Suppressor macrophage treated with lipopolysaccharide for 1 hour (primary cell): ENCODE data around the gene CHPF.

Experiments used
- DNase-seq, 3 donors: peaks; one replicate each; pipeline ENCODE4 v3.0.0-alpha.2; 2020 to 2022

Gene CHPF

DNA sequence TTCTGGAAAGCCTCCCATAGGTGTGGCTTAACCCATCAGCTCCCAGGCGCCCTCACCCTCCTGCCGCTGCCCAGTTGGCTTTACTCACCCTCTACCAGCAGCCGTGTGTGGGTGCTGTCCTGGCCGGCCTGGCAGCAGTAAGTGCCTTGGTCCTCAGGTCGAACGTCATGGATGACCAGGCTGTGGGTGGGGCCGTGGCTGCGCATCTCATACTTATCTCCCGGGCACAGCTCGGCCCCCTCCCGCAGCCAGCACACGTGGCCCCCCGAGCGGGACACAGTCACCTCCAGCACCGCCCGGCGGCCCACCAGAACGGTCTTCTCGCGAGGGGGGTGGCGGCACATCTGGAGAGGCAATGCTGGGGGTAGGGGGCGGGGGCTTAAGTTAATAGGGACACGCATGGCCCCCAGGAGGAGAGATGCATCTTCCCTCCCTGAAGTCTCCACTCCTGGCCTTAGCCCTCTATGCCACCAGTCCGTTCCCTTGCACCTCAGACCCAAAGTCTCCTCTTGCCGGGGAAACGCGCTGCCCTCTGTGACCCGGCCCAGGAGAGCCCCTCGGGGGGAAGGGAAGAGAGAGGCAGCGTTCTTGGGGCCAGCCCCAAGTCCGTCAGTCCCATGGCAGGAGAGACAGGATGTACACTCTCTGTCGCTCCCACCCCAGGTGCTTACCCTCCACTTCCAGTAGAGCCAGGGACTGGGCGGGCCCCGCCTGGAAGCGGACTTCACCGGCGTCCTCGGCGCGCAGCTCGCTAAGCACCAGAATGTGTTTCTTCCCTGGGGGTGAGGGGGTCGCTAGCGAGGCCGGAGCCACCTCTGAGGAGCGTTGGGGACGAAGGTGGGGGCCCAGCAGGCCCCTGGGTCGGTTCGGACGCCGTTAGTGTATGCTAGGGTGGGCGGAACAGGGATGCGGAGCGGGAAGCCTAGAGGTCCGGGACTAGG is 8.1 kb upstream of the CHPF start:
- DNase-seq: peak; percentile 33 to 41 (median 34)

DNA sequence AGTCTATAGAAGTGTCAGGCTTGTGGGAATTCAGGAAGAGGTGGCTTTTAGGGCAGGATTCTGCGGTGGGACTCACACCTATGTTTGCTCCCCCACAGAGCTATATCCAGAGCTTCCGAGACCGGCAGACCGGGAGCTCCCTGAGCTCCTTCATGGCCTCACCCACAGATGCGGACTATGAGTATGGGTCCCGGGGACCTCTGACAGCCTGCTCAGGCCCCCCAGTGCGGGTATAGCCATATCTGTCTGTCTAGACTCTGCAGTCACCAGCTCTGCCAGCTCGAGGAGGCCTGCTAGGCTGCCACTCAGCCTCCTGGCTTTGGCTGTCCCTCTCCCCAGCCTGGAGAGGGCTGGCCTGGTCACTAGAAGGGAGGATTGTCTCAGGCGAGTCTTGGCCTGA is 6.0 kb upstream of the CHPF start:
- no peak for DNase-seq

DNA sequence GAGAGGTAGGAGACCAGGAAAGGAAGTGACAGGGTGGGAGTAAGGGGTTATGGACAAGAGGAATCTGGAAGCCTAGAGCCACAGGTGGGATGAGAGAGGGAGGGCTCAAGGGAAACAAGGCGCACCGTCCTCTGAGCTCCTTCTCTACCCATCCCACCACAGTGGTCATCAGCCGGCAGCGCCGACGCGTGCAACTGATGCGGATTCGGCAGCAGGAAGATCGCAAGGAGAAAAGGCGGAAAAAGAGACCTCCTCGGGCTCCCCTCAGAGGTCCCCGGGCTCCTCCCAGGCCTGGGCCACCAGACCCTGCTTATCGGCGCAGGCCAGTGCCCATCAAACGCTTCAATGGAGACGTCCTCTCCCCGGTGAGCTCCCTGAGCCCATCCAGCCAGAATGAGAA is 5.4 kb upstream of the CHPF start:
- DNase-seq: no peak

DNA sequence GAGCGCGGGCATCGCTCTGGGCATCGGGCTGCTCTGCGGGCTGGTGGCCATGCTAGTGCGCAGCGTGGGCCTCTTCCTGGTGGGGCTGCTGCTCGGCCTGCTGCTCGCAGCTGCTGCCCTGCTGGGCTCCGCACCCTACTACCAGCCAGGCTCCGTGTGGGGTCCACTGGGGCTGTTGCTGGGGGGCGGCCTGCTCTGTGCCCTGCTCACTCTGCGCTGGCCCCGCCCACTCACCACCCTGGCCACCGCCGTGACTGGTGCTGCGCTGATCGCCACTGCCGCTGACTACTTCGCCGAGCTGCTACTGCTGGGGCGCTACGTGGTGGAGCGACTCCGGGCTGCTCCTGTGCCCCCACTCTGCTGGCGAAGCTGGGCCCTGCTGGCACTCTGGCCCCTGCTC is 4.0 kb upstream of the CHPF start:
- no peak for DNase-seq

DNA sequence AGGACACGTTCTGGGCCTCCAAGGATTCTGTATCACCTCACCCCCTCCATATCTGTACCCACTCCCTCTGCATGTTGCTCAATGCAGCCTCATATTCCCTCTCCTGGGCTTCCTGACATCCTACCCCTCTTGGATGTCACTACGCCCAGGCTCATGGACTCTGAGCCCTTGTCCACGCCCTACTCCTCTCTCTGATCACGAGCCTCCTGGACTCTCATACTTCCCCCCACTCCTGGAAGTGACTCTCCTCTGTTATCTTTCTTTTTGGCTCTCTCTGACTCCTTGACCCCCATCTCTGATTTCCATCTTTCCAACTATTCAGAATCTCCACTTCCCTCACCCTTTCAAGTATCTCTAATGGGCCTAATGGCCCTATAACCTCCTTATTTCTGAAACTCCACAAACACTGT is 2.3 kb upstream of the CHPF start:
- DNase-seq: no peak

DNA sequence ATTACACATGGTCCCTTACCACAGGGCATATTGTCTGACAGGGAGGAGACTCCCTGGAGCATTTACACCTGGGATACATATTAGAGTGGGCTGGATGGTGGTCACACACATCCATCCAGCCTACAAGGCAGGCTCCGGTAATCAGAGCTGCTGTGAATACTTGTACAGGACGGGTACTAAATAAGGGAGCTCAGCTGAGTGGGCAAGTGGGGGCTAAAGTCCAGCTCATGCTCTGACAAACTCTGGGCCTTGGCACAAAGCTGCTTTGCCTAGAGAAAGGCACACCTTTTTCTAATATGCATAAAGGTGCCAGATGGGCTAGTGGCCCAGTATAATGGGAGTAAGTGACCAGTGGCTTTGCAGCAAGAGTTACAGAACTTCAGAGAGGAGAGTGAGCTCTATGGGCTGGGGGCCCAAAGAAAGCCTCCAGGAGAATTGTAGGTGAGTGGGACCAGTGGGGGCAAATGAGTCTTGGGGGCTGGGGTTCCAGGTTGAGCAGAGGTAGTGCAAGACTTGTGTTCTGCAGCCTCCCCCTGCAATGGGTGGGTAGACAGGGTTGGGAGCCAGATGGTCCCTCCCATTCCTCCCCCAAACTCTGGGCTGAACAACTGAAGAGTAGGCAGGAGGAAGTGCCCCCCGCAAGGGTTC is 1.8 kb upstream of the CHPF start:
- no peak for DNase-seq

DNA sequence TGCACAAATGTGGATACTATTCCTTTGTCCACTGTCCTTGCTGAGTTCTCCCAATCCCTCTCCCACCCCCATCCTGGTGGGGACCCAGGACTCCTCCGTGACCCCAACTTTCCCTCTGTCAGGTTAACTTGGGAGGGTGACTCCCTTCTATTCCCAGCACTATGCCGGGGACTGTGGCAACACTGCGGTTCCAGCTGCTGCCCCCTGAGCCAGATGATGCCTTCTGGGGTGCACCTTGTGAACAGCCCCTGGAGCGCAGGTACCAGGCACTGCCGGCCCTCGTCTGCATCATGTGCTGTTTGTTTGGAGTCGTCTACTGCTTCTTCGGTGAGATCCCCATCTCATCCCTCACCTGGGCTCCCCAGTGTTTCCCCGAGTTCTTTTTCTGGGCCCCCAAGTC is 958 bp upstream of the CHPF start:
- DNase-seq: no peak

DNA sequence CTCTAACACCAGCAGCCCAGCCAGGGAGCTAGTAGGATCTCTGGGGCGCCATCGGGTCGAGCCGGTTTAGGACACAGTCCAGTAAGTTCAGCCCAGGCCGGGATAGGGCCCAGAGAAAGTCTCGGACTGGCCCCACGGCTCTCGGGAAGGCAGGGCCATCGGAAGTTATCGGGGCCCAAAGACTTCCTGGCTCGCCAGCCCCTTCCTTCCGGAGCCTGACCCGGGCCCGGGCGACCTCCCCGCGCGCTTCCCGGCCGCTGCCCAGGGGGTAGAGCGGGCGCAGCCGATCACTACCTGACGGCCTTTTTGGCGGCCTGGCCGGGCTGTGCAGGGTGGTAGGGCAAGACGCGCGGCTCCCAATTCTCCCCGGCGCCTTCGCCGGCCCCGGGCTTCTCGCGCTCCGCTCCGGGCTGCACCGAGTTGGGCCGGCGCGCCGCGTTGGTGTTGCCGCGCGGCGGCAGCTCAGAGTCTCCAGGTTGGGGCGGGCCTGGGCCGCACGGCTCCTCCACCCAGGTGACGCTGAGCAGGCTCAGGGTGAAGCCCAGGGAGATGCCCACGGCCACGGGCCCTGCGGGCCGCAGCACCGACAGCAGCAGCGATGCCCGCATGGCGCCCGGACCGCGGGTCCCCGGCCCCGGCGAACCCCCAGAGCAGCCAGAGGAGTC is 546 bp downstream of the CHPF start:
- peak in 1 of 3 donors; percentile 40 for DNase-seq

DNA sequence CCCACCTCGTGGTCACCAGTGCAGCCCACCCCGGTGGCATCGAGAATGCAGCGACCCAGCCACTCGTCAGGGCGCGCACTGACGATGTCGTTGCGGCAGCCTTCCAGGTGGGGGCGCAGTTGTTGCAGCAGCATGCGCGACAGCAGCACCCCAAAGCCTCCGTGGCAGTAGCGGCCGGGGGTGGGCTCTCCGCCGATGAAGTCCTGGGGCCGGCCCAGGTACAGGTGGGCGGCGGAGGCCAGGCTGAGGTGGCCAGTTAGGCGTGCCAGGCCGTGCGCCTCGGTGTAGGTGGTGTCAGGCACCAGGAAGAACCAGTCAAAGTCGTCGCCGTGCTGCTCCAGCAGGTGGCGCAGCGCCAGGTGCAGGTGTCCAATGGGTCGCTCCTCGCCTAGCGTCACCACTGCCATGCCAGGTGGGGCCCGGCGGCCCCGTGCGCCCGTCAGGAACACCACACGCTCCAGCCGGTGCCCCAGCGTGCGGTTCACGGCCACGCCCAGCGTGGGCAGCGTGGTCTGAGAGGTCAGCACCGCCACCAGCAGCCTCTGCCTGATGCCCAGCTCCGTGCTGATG is 1.9 kb downstream of the CHPF start:
- peak; percentile 72 to 85 (median 78) for DNase-seq

DNA sequence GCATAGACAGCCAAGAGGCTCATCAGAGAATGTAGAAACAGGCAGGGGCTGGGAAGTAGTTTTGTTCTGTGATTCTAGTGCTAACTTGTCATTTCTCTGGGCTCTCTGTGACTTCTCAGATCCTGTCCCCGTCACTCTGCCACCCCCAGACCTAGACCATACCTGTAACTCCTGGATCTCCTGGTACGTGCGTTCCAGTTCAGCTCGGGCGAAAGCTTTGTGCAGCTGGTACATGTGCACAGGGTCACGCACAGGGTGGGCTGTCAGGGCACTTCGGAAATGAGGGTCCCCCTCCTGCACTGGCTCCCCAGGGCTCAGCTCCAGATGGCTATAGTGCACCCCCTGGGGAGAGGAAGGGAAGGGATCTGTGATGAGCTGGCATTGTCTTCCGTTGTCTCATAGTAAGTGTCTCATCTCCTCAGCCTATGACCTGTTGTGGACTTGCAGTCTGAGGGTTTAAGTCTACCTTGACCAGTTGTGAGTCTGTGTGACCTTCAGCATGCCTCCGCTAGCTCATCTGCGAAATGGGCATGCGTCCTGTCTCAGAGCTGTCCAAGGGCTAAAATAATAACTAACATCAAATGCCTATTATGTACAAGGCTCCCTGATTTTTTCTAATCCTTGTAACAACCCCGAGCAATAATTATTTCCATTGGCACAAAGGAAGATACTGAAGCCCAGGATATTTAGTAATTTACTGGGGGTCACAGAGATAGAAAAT is 2.7 kb downstream of the CHPF start:
- DNase-seq: no peak

DNA sequence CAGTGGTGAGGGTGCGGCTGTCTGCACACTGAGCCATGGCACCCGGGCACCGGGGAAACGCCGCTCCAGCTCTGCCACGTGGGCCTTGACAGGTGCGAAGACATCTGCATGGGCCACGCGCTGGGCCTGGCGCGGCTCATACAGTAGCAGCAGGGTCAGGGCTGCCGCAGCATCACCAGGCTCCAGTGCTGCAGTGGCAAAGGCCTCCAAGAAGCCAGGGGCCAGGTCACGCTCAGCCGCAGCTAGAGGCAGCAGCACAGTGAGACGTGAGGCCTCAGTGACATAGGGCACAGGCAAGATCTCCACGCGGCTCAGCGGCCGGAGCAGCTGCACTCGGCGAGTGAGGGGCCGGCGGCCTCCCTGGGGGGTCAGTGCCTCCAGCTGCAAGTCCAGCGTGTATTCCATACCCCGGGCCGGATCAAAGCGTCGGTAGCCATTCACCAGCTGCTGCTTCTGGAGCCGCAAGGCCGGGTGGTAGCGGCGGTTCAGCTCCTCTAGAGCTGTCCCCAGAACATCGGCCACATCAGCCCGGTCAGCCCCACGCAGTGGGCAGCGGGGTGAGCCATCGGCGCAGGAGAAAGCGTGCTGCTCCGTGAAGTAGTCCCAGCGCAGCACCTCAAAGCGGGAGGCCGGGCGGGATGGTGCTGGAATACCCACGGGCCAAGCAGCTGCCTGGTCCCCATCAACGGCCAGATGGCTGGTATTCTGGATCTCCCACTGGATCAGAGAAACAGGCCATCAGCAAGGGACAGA is 3.5 kb downstream of the CHPF start:
- DNase-seq: no peak

DNA sequence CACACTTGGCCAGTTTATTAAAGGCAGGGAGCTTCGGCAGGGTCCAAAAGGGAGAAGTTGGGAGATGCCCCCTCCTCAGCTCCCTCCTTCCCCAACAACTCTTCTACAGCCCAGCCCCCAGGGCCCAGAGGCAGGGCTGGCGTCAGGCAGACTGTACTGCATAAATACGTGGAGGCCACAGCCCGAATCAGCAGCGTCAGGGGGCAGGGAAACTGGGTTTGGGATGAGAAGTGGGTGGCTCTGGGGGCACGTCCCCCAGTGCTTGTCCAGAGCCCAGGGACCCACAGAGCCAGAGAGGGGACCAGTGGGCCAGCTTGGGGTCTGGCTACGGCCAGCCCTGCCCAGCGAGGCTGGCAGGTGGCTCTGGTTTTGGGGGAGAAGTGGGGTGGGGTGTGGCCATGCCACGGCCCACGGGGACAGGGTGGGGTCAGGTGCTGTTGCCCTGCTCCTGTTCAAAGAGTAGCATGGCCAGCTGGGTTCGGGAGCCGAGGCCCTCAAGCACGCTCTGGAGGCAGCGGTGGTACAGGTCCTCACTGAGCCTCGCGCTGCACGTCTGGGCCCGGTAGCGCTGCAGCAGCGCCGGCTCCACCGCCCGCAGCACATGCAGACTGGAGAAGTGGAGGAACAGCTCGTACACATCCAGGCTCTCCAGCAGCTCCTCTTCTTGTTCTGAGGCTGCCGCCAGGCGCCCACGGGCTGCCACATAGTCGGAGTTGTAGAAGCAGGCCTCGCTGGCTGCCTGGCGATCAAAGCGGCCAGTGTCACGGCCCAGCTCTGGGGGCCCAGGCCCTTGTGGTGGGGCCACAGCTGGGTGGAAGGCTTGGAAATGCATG is 4.4 kb downstream of the CHPF start:
- DNase-seq: no peak

DNA sequence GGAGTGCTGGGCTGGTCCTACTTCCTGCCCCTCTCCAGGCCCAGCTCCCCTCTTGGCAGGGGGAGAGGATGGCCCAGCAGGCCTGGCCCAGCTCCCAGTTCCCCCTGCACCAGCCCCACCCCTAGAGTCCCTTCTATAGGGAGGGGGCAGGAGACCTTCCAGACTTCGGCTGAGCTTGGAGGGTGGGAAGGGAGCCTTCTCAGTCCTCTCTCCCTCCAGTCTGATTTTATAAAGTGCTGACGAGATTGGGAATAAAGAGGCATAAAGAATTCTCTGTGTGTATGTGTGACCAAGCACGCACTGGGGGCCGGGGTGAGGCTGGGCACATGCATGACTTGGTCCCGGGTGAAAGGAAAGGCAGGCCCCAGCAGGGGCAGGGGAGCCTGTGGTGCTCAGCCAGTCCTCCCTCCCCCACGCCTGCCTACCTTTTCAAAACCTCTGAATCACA is 5.1 kb downstream of the CHPF start:
- no peak for DNase-seq

DNA sequence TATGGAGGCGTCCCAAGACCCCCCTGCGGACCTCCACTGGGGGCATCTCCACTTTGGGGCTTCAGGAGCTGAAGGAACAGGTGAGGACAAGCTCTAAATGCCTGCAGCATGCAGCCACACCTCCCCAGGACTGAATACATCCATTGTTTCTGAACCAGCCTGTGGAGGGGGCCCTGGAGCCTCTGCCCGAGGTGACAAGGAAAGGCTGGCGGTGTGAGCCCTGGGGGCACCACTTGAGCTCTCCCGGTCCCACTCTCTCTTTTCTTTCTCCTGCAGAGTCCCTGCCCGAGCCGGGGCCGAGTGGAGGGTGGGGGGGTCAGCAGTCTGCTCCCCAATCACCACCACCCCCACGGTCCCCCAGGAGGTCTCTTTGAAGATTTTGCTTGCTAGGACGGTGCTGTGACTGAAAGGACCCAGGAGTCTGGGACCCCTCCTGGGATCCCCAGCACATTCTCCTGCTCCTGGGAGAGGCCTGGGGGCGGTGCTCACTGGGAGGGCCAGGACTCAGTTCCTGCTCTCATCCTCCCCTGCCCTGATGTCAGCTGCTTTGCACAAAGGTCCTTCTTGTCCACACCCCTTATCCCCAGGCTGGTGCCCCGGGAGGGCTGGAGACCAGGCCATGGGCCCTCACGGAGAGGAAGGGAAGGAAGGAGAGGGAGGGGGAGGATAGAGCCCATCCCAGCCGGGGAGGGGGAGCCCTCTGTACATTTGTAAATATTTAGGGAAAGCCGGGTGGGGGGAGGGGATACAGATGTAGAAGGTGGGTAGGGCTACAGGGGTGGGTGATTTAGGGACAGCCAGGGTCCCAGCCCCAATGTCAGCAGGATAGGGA is 5.7 kb downstream of the CHPF start:
- DNase-seq: no peak

DNA sequence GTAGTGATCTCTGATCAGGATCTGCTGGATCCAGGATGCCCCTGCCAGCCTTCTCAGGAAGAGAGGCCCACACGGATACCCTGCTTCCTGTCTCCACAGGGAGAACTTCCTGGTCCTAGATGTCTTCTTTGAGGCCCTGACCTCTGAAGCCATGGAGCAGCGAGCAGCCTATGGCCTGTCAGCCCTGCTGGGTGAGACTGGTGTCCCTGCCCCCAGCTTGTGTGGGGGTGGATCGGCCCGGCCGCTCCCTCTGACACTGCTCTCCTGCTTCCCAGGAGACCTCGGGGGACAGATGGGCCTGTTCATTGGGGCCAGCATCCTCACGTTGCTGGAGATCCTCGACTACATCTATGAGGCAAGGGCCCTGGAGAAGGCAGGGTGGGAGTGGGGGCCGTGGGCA is 6.6 kb downstream of the CHPF start:
- DNase-seq: no peak

DNA sequence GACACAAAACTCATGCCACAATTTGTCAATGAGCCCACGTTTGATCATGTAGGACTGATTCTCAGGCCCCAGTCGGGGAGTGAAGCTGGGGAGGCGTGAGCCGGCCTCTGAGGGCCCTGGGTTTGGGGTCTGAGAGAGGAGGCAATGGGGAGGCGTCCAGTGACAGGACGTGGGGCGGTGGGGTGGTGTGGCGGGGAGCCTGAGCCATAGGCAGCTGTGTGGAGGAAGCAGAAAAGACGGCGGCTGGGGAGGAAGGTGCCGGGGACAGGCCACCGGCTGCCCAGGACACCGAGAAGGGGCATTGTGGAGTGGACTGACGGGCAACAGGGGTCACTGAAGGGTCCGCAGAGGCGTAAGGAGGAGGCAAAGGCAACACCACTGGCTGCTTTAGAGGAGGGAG is 7.2 kb downstream of the CHPF start:
- DNase-seq: no peak

DNA sequence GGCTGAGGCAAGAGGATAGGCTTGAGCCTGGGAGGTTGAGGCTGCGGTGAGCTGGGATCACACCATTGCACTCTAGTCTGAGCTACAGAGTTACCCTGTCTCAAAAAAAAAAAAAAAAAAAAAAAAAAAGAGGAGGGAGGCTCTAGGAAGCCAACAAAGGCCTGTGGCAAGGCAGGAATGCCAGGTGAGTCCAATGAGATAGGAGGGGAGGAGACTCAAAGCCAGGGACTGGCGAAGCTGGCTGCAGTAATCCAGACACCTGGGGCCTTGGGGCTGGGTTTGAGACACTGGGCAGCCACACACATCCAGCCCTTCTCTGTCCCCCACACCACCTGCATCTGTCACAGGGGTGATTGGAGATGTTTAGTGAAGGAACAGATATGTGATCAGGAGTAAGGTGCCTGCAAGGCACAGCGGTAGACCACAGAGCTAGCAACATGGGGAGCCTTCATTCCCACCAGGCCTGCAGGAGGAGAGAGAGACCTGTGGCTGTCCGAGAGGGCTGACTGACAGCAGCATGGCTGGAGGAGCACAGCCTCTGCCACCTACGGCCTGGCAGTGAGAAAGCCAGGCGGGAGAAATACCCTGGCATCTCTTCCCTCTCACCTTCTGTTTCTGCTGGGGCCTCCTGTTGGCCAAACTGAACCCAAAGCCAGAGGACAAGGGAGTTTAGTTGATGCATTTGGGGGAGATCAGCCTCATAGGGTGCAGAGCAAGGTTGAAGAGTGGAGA is 9.5 kb downstream of the CHPF start:
- no peak for DNase-seq

DNA sequence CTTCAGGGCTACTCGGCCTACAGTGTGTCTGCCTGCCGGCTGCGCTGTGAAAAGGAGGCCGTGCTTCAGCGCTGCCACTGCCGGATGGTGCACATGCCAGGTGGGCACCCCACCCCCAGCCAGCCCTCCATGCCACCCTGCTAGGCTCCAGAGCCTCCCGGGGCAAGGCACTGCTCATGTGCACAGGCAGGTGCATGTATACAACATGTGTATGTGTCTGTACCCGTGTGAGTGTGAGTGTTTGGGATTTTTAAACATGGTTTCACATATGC is 11.3 kb downstream of the CHPF start:
- DNase-seq: no peak

DNA sequence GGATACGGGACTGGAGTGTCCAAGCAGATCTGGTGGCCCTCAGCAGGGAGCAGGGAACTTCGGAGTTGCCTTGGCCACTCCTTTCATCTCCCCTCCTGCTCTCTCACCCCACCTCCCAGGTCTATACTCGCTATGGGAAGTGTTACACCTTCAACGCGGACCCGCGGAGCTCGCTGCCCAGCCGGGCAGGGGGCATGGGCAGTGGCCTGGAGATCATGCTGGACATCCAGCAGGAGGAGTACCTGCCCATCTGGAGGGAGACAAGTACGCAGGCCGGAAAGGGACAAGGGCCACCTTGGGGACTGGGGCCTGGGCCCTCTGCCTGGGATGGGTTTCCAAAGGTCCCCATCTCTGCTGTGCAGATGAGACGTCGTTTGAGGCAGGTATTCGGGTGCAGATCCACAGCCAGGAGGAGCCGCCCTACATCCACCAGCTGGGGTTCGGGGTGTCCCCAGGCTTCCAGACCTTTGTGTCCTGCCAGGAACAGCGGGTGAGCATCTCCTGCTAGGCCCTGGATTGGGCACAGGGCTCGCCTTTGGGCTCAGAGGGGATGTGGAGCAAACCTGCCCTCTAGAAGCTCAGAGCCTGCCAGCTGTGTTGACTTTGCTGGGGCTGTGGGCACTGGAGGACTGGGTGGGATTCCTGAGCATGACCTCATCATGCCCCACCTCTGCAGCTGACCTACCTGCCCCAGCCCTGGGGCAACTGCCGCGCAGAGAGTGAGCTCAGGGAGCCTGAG is 11.8 kb downstream of the CHPF start:
- no peak for DNase-seq
